ENCODE results near the gene RUVBL1.

Gene RUVBL1

GRCh38 chr3:128133273-128133883 lies 9.8 kb upstream of the RUVBL1 start:
- DNase-seq: peak; percentile 58 to 60

- no peak for DNase-seq
Measured at GRCh38 chr3:128131897-128132646, 8.5 kb upstream of the RUVBL1 start.

- peak in 1 of 2 donors; percentile 36 for DNase-seq
Measured at GRCh38 chr3:128128251-128128650, 4.6 kb upstream of the RUVBL1 start.

GRCh38 chr3:128127236-128127635 lies 3.6 kb upstream of the RUVBL1 start:
- DNase-seq: no peak

DNA sequence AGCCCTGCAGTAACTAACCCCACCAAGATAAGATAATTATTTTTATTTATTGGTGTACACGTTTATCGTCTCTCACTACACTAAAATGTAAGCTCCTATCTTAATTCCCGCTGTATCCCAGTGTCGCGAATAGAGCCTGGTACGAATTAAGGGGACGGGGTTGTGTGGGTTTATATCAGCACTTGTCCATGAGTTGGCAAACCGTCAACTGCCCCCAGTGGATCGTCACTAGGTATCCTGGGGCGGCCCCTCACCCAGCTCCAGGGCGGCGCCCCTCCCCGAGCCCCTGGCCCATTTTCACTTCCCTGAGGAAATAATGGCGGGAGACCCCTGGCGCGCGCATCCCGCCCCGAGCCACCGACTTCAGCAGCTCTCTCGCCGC lies 465 bp downstream of the RUVBL1 start:
- DNase-seq: no peak

GRCh38 chr3:128122013-128122412 lies 1.6 kb downstream of the RUVBL1 start:
- DNase-seq: no peak

DNA sequence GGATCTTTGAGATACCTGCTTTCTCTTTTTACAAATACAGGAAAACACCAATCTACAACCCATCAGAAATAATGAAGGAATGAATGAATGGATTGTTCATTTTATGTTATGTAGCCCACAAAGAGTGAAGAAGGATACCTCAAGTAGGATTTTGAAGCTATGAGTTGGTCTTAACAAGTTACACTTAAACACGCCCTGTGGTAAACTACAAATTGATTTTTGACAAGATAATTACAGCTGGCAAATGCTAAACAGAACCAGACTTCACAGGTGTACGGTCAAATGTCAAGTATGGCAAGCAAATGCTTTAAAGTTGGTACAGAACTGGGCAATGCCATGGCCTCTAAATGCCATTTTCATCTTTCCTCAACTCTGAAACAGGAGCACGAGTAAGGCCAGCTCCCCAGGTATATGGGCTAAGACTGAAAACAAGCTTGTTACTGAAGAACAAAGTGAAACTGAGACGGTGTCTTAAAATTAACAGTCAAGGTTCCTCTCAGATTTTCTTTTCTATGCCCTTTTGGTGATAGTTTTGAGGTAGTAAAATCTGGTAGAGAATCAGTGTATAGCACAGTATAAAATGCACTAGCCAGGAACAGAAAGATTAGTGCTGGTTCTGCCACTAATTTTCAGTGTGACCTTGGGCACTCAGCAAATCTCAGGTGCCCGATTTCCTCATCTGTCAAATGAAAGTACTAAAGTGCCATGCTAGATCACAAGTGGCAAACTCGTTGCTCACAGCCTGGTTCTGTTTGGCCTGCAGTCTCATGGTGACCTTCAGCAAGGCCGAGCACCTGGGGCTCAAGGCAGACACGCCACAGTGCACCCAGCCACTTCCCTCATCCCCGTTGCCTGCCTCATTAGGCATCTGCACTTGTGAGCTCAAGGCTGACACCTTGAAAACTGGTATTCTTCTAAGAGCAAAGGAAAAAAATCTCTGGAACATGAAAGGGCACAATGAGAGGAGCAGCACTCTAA lies 9.5 kb downstream of the RUVBL1 start:
- DNase-seq: no peak

DNA sequence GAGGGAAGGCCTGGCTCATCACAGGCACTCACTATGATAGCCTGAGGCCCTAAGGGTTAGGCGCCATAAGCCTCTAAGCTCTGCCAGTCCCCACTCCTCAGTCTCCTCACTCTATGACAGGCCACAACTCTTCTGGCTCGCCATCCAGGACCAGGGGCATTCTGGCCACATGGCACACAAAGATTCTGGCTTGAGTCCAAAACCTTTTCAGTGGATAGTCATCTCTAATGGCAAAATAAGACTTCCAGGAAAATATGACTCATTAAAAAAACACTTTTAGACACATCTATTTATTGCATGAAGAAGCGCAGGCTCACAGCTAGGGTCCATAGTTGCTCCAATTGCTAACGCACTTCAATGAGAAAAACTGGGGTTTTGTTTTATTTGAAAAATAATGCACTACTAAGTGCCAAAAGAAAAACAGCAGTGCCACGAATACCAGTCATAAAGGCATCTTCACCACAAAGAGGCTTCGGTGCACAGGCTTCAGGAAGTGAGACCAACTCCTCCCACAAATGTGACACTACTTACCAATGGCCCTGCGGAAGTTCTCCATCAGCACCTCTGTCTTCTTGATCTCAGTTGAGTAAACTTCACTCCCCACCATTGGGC lies 11.1 kb downstream of the RUVBL1 start:
- no peak for DNase-seq

DNA sequence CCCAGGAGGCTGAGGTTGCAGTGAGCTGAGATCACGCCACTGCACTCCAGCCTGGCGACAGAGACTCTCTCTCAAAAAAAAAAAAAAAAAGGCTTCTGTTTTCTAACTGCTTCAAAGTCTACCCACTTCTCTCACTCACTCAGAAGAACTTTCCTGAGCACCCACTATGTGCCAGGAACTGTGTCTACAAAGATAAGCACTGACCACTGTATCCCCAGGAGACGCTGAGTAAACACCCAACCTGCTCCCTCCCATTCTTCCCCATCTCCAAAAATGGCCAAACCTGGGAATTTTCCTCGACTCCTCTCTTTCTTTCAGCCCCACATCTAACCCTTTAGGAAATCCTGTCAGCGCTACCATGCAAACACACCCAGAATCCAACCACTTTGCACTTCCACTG lies 12.5 kb downstream of the RUVBL1 start:
- no peak for DNase-seq

DNA sequence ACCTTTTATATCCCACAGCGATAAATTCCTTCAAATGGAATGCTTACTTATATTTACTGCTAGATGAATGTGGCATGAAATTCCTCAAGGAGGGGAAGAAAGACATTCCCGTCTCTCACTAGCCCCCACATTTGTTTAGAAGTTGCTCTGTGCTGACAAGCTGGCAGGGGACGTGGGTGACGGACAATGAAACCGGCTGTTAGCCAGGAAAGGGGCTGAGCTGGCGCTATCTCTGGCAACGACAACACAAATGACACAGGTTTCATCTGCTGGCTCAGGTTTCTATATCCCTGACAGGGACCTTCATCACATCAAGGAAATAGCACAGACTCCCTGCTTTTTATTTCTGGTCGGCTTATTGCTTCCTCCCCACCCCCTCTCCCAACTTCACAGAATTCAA lies 15.8 kb downstream of the RUVBL1 start:
- no peak for DNase-seq

DNA sequence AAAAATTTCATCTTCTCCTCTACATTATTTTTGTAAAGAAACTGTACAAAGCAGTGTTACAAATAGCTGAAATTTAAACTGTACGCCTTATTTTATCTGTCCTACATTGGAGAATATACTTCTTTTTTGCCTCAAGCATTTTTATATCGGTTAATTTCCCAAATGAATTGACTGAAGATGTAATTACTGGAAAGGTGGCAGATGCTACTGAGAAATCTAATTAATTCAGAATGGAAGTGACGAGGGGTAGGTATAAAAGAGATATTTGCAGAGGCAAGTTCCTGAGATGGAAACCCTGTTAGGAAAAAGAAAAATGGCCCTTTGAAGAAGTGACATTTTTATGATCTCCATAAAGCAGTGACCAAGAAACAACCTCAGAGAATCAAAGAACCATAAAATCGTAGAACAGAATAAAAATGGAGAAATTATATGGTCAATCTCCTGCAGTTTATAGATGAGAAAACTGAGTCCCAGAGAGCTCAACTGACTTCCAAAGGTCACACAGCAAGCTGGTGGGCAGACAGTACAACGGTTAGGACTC lies 20.4 kb downstream of the RUVBL1 start:
- DNase-seq: no peak

- no peak for DNase-seq
Measured at GRCh38 chr3:128100638-128101037, 23.0 kb downstream of the RUVBL1 start.

GRCh38 chr3:128100161-128100560 lies 23.5 kb downstream of the RUVBL1 start:
- DNase-seq: no peak

- no peak for DNase-seq
Measured at GRCh38 chr3:128098234-128098633, 25.4 kb downstream of the RUVBL1 start.

DNA sequence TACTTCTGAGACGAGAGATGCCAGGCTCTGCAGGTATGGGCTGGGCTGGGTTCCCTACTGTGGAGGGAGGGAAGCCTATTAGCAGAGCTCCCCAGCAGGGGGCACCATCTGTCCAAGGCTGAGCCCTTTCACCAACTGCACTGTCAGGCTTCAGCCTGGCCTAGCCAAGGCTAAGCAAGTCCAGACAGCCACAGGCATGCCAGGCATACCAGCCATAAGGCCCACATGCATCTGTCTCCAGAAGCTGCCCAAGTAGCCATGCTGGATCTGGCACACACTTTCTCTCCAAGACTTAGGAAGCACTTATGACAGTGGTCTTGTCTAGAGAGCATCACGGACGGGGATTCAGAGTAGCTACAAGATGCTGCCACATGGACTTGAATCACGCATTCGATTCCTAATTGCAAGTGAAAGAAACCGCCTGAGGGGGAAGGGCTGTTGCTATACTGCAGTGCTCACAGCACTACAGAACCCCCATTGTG lies 28.3 kb downstream of the RUVBL1 start:
- DNase-seq: peak; percentile 65 to 78

GRCh38 chr3:128094295-128095151 lies 29.1 kb downstream of the RUVBL1 start:
- DNase-seq: no peak

- no peak for DNase-seq
Measured at GRCh38 chr3:128091586-128091985, 32.0 kb downstream of the RUVBL1 start.

GRCh38 chr3:128089135-128089534 lies 34.5 kb downstream of the RUVBL1 start:
- no peak for DNase-seq

DNA sequence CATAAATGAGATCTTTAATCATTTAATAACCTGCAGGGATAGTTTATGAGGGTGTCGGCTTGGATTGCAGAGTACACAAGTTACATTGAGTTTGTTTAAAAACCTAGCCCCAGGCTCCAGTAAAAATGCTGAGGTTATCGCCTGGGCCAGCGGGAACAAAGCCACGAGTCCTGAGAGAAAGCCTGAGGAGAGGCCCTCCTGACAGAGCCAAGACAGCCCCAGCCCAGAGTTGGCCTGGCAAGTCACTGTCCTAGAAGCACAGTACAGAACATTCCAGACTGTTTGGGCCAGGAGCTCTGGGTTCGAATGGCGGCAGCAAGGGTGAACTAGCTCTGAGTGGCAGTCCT lies 39.0 kb downstream of the RUVBL1 start:
- DNase-seq: no peak

GRCh38 chr3:128083980-128084674 lies 39.5 kb downstream of the RUVBL1 start:
- DNase-seq: no peak

- no peak for DNase-seq
Measured at GRCh38 chr3:128083396-128083795, 40.2 kb downstream of the RUVBL1 start.

Measured in inflammatory macrophage (primary cell).